ENCODE data around the gene MAGEB2. TPM values are rescaled to one million over a fixed set of nuclear protein-coding genes. Genes with fewer than 3 reads are reported as not detected.

MAGEB2 gene
- not detected in 5 replicates for total RNA-seq (2022; extraction: Qiagen RNA extraction)

DNA sequence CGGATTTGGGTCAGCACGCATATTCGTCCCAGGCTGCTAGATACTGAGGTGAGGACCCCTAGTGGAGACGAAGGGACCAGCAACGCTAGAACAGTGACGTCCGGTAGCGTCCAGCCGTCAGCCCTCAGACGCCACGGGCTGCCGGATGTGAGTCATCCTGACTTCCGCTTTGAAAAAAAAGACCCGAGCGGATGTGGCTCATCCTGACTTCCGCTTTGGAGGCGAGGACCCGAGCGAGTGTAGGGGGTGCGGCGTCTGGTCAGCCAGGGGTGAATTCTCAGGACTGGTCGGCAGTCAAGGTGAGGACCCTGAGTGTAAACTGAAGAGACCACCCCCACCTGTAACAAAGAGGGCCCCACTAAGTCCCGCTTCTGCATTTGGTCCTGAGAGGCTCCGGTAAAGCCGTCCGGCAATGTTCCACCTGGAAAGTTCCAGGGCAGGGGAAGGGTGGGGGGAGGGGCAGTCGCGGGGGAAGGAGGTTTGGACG lies at the start of gene MAGEB2:
MAGEB2 (plus strand) TSS at position 207 of the 487 bp plus-strand sequence. CDS start 3,018 bp downstream, outside the sequence.

DNA sequence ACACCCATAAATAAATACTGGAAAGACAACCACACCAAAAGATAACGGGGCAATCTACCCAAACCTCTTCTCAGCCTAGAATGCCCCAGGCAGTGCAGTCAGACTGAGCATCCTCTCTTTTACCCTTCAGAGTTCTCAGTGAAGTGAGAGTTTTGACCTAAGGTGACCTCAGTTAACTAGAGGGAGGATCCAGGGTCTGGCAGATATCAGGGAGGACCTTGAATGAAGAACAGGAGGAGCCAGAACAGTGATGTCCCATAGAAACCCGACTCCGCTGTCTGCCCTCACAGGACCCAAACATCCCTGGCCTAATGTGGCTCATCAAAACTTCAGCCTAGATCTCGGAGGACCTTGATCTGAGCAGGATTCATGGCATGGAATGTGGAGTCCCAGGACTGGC lies 15.0 kb downstream of the MAGEB2 start, which contains the start of gene MAGEB3:
MAGEB3 (plus strand) TSS at position 263 of the 400 bp plus-strand sequence. CDS start 5,268 bp downstream, outside the sequence.

GRCh38 chrX:30241724-30242415 lies 26.5 kb downstream of the MAGEB2 start, which contains the start of gene MAGEB4:
TSS of gene MAGEB4 (plus strand) at chrX:30242000. CDS start at chrX:30242136, 136 bp downstream.

GRCh38 chrX:30246769-30247489 lies 31.6 kb downstream of the MAGEB2 start, which contains the start of gene MAGEB1:
TSS of gene MAGEB1 (plus strand) at chrX:30247146. CDS start at chrX:30250494, 3,348 bp downstream.

Other genes starting within 250 kb of the MAGEB2 start
- gene MAGEB3, start 15.1 kb downstream of the MAGEB2 start, total RNA-seq (2022; extraction: Qiagen RNA extraction), result 0.03 TPM in 1 of 5 replicates, not detected in the others
- gene MAGEB4, start 26.4 kb downstream of the MAGEB2 start, total RNA-seq (2022; extraction: Qiagen RNA extraction), result not detected in 5 replicates
- not detected in 5 replicates for gene MAGEB1, start 31.6 kb downstream of the MAGEB2 start, total RNA-seq (2022; extraction: Qiagen RNA extraction)
- 16.5 to 33.7 TPM (median 21.7 TPM) in 5 replicates for gene NR0B1, start 93.8 kb downstream of the MAGEB2 start, total RNA-seq (2022; extraction: Qiagen RNA extraction)